ENCODE results near the gene THSD7A. TPM values are rescaled to one million over a fixed set of nuclear protein-coding genes. Genes with fewer than 3 reads are reported as not detected.

THSD7A gene
- polyA plus RNA-seq, 1 donor (not counting 4 experiments of a cell fraction or from before 2014, with no cell fraction given): not detected

DNA sequence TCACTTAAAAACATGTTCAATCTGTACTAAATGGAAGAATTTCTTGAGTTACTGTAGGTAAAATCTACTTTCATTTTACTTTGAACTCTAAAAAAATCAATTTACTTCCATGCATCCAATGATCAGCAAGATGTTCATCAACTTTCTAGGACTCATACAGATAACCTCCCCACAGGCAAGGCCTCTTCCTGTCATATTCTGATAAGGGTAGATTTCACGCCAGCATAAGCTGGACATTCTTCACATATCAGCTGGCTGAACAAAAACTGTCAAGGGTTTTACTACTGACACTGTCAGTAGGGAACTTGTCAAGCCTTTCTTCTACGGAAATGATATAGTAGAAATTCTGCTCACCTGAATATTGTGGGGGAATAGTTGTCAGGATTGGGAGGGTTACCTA lies 244.9 kb downstream of the THSD7A start:
- no peak overlapping the region for H2AFZ ChIP-seq (ENCODE audit: control insufficient read depth, low read length)
- H3K9me3 ChIP-seq (ENCODE audit: control insufficient read depth, low read depth, low read length): no peaks in the 10 kb centered on the region
- no peaks in the 10 kb centered on the region for H3K36me3 ChIP-seq (ENCODE audit: control insufficient read depth in 2 of 2, extremely low read depth in 1 of 2, insufficient read depth in 2 of 2, low read length in 2 of 2)
- no peak for TF ChIP-seq EZH2 (IDR thresholded peaks at IDR 0.05; ENCODE audit: low read length)
- TF ChIP-seq, protein P1, sequence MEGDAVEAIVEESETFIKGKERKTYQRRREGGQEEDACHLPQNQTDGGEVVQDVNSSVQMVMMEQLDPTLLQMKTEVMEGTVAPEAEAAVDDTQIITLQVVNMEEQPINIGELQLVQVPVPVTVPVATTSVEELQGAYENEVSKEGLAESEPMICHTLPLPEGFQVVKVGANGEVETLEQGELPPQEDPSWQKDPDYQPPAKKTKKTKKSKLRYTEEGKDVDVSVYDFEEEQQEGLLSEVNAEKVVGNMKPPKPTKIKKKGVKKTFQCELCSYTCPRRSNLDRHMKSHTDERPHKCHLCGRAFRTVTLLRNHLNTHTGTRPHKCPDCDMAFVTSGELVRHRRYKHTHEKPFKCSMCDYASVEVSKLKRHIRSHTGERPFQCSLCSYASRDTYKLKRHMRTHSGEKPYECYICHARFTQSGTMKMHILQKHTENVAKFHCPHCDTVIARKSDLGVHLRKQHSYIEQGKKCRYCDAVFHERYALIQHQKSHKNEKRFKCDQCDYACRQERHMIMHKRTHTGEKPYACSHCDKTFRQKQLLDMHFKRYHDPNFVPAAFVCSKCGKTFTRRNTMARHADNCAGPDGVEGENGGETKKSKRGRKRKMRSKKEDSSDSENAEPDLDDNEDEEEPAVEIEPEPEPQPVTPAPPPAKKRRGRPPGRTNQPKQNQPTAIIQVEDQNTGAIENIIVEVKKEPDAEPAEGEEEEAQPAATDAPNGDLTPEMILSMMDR (optimal IDR thresholded peaks at IDR 0.05 in 1 of 3, IDR thresholded peaks at IDR 0.05 in 1 of 3, conservative IDR thresholded peaks at IDR 0.05 in 1 of 3; ENCODE audit: extremely low read depth in 1 of 3, insufficient read depth in 2 of 3, low read length in 3 of 3): no peak
- no peaks in the 10 kb centered on the region for H3K4me1 ChIP-seq (ENCODE audit: control insufficient read depth, extremely low read depth, insufficient read depth, low read length)
- dilution Hi-C loops (cut with MboI; ENCODE audit: extremely low pct_ligation_motif_present, low sequenced_read_pairs): no loop called here
- no peaks in the 10 kb centered on the region for H4K20me1 ChIP-seq (ENCODE audit: control insufficient read depth, extremely low read depth, insufficient read depth, low read length)
- H3K9ac ChIP-seq (ENCODE audit: control insufficient read depth, extremely low read depth, insufficient read depth, low read length): no peak overlapping the region
- no peaks in the 10 kb centered on the region for H3K9me1 ChIP-seq (ENCODE audit: control insufficient read depth, extremely low read depth, insufficient read depth, low read length)
- H3K27me3 ChIP-seq (ENCODE audit: control insufficient read depth, extremely low read depth, insufficient read depth, low read length): no peaks in the 10 kb centered on the region
- no peak for DNase-seq (ENCODE audit: low read depth, low spot score)
- no peak for FAIRE-seq
- H3K4me3 ChIP-seq (ENCODE audit: control insufficient read depth in 2 of 3, extremely low read depth in 1 of 3, insufficient read depth in 2 of 3, low read depth in 1 of 3, low read length in 3 of 3): no peak overlapping the region
- H3K27ac ChIP-seq (ENCODE audit: control insufficient read depth, insufficient read depth, low read length): no peak overlapping the region
- H3K79me2 ChIP-seq (ENCODE audit: control insufficient read depth, insufficient read depth, low read length): no peaks in the 10 kb centered on the region
- H3K4me2 ChIP-seq (ENCODE audit: control insufficient read depth, extremely low read depth, insufficient read depth, low read depth, low read length): no peak overlapping the region

DNA sequence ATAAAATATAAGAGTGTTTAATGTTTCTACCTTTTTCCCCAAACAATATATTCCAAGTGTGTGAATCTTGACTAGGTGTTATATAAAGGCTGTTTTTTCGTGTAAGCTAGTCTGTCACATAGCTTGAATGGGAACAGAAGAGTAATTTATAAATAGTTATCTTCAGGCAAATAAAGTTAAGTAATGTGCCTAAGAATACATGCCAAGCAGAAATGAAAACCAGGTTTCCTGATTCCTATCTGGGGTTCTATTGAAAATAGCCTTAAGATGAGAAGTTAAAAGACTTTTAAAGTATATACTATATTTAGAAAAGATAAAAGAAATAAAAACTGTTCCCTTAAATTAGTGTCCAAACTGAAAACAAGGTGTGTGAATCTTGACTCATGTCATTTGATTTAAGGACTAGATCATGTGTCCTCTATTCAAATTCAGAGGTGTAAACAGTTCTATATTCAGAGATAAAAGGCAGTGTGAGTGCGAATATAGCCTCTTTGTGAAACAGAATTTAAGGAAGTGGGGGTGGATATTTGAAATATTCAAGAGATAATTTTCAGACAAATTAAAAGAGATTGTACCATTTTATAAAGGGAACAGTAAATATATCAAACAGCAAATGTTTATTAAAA lies 247.5 kb downstream of the THSD7A start:
- Histone ChIP-seq H3K4me3 (ENCODE audit: control insufficient read depth in 2 of 3, extremely low read depth in 1 of 3, insufficient read depth in 2 of 3, low read depth in 1 of 3, low read length in 3 of 3) (no peak overlapping the region), H3K27ac (ENCODE audit: control insufficient read depth, insufficient read depth, low read length) (no peak overlapping the region), H3K9me1 (ENCODE audit: control insufficient read depth, extremely low read depth, insufficient read depth, low read length) (no peaks in the 10 kb centered on the region), H3K4me1 (ENCODE audit: control insufficient read depth, extremely low read depth, insufficient read depth, low read length) (no peaks in the 10 kb centered on the region), H3K9me3 (ENCODE audit: control insufficient read depth, low read depth, low read length) (no peaks in the 10 kb centered on the region), H3K36me3 (ENCODE audit: control insufficient read depth in 2 of 2, extremely low read depth in 1 of 2, insufficient read depth in 2 of 2, low read length in 2 of 2) (no peaks in the 10 kb centered on the region), H4K20me1 (ENCODE audit: control insufficient read depth, extremely low read depth, insufficient read depth, low read length) (no peaks in the 10 kb centered on the region), H3K9ac (ENCODE audit: control insufficient read depth, extremely low read depth, insufficient read depth, low read length) (no peak overlapping the region), H2AFZ (ENCODE audit: control insufficient read depth, low read length) (no peak overlapping the region), H3K79me2 (ENCODE audit: control insufficient read depth, insufficient read depth, low read length) (no peaks in the 10 kb centered on the region), H3K27me3 (ENCODE audit: control insufficient read depth, extremely low read depth, insufficient read depth, low read length) (no peaks in the 10 kb centered on the region), H3K4me2 (ENCODE audit: control insufficient read depth, extremely low read depth, insufficient read depth, low read depth, low read length) (no peak overlapping the region)
- no peak for FAIRE-seq
- dilution Hi-C loops (cut with MboI; ENCODE audit: extremely low pct_ligation_motif_present, low sequenced_read_pairs): no loop called here
- TF ChIP-seq, protein P1 (optimal IDR thresholded peaks at IDR 0.05 in 1 of 3, IDR thresholded peaks at IDR 0.05 in 1 of 3, conservative IDR thresholded peaks at IDR 0.05 in 1 of 3; ENCODE audit: extremely low read depth in 1 of 3, insufficient read depth in 2 of 3, low read length in 3 of 3): no peak
- TF ChIP-seq EZH2 (IDR thresholded peaks at IDR 0.05; ENCODE audit: low read length): no peak
- DNase-seq (ENCODE audit: low read depth, low spot score): no peak

Data from keratinocyte (primary cell).